Sigmoid colon (tissue), 4 donors: ENCODE data around the gene PON3.

Experiments used
- CTCF ChIP-seq, 4 experiments: fragments of 450-650 bp in 3 of 4; fragments of 200-600 bp in 1 of 4; IDR thresholded peaks; one replicate each; pipeline ENCODE4 v1.5.1; 2016 to 2019; ENCODE audit warnings: antibody characterized with exemption in 4 of 4, mild to moderate bottlenecking in 3 of 4, moderate library complexity in 2 of 4
- POLR2A ChIP-seq, 2 donors: fragments of 450-650 bp; IDR thresholded peaks; one replicate each; pipeline ENCODE4 v1.6.1; 2016; ENCODE audit warnings: antibody characterized with exemption in 2 of 2, mild to moderate bottlenecking in 2 of 2, moderate library complexity in 2 of 2
- POLR2AphosphoS5 ChIP-seq, 4 donors: sonication (generic); formaldehyde crosslinking; IDR thresholded peaks; one replicate each; pipeline ENCODE4 v1.6.1; 2017; ENCODE audit warnings: antibody characterized with exemption in 4 of 4

- TF ChIP-seq CTCF (IDR thresholded peaks at IDR 0.05) (no peak), POLR2A (IDR thresholded peaks at IDR 0.05) (no peak), POLR2AphosphoS5 (IDR thresholded peaks at IDR 0.05) (no peak)
Observed at GRCh38 chr7:95317966-95318365, 78.2 kb downstream of the PON3 start.
